GM11168 (cell line): ENCODE measurements around the gene KCNG4.

Experiments
- in situ Hi-C: fragments of 300-500 bp; cut with MboI; formaldehyde crosslinking; loops from one replicate; pipeline ENCODE4 v1.12.0; 2022; ENCODE audit warnings: low sequenced_read_pairs; ENCODE audit not compliant: unreplicated experiment

The KCNG4 gene

GRCh38 chr16:84239909-84240308 lies at the start of gene KCNG4:
Gene KCNG4, minus strand, starts transcription at chr16:84240012. Its CDS starts 2,527 bp downstream, at chr16:84237485.
- in situ Hi-C loops: no loop called here

- in situ Hi-C loops: no loop called here
These were observed 49.1 kb upstream of the KCNG4 start for GRCh38 chr16:84288902-84289301.

- in situ Hi-C loops: no loop called here
These were observed 46.9 kb upstream of the KCNG4 start for GRCh38 chr16:84286578-84287240.

- in situ Hi-C loops: no loop called here
These were observed 44.4 kb upstream of the KCNG4 start for GRCh38 chr16:84284154-84284722.

GRCh38 chr16:84283314-84284153 lies 43.7 kb upstream of the KCNG4 start:
- in situ Hi-C loops: no loop called here

- in situ Hi-C loops: no loop called here
These were observed 42.7 kb upstream of the KCNG4 start for GRCh38 chr16:84282533-84282932.

GRCh38 chr16:84281074-84281473 lies 41.3 kb upstream of the KCNG4 start:
- in situ Hi-C loops: no loop called here

- in situ Hi-C loops: no loop called here
These were observed 40.1 kb upstream of the KCNG4 start for GRCh38 chr16:84279881-84280280.

- in situ Hi-C loops: no loop called here
These were observed 39.2 kb upstream of the KCNG4 start for GRCh38 chr16:84278968-84279367.

GRCh38 chr16:84278333-84278732 lies 38.5 kb upstream of the KCNG4 start:
- in situ Hi-C loops: no loop called here

GRCh38 chr16:84277244-84277823 lies 37.5 kb upstream of the KCNG4 start:
- in situ Hi-C loops: no loop called here

GRCh38 chr16:84275585-84276151 lies 35.9 kb upstream of the KCNG4 start:
- in situ Hi-C loops: no loop called here

GRCh38 chr16:84274515-84274914 lies 34.7 kb upstream of the KCNG4 start:
- in situ Hi-C loops: no loop called here

GRCh38 chr16:84272740-84273320 lies 33.0 kb upstream of the KCNG4 start:
- in situ Hi-C loops: no loop called here

GRCh38 chr16:84271866-84272265 lies 32.1 kb upstream of the KCNG4 start:
- in situ Hi-C loops: no loop called here

- in situ Hi-C loops: no loop called here
These were observed 31.2 kb upstream of the KCNG4 start for GRCh38 chr16:84271037-84271436.

- in situ Hi-C loops: no loop called here
These were observed 30.7 kb upstream of the KCNG4 start for GRCh38 chr16:84270531-84270930.

- in situ Hi-C loops: no loop called here
These were observed 30.3 kb upstream of the KCNG4 start for GRCh38 chr16:84270071-84270470.

- in situ Hi-C loops: no loop called here
These were observed 28.7 kb upstream of the KCNG4 start for GRCh38 chr16:84268291-84269040.

GRCh38 chr16:84267380-84267779 lies 27.6 kb upstream of the KCNG4 start:
- in situ Hi-C loops: no loop called here
